Testis (tissue), 2 donors: ENCODE results near the gene HNRNPL.

Source experiments
- CTCF ChIP-seq, 3 experiments: fragments of 450-650 bp in 2 of 3; fragments of 200-600 bp in 1 of 3; sonication (generic) in 1 of 3; IDR thresholded peaks; one replicate each; pipeline ENCODE4 v1.5.1; 2016 to 2019; ENCODE audit warnings: antibody characterized with exemption in 3 of 3, mild to moderate bottlenecking in 2 of 3, moderate library complexity in 1 of 3
- POLR2A ChIP-seq: fragments of 450-650 bp; IDR thresholded peaks from one replicate; pipeline ENCODE4 v1.6.1; 2017; ENCODE audit warnings: antibody characterized with exemption, mild to moderate bottlenecking, moderate library complexity

- TF ChIP-seq CTCF (IDR thresholded peaks at IDR 0.05) (no peak), POLR2A (no peak)
Observed at GRCh38 chr19:38869160-38869835, 19.5 kb upstream of the HNRNPL start.
